ENCODE results near the gene KIF21A.

- TF ChIP-seq CTCF (IDR thresholded peaks at IDR 0.05) (no peak), POLR2A (IDR thresholded peaks at IDR 0.05) (no peak)
These were observed 34.0 kb upstream of the KIF21A start for GRCh38 chr12:39476894-39477293.
